Loucy (cell line): ENCODE data around the gene TOB1.
A peak's percentile ranks its signal among the peaks of the same experiment; 100 is the strongest.

Source experiments
- H2AFZ ChIP-seq: fragments of 200-600 bp; sonication (generic); 2 replicates; pipeline ENCODE4 v1.6.0; 2016; ENCODE audit warnings: antibody characterized with exemption, mild to moderate bottlenecking, low read length, moderate library complexity
- H3F3A ChIP-seq: fragments of 200-600 bp; 2 replicates; pipeline ENCODE4 v1.6.0; 2016; ENCODE audit warnings: antibody characterized with exemption, low read depth, mild to moderate bottlenecking
- H3K27me3 ChIP-seq: fragments of 200-600 bp; sonication (generic); 2 replicates; pipeline ENCODE4 v1.6.1; 2014; ENCODE audit warnings: low read length, mild to moderate bottlenecking; ENCODE audit not compliant: insufficient read depth, poor library complexity, severe bottlenecking
- H3K36me3 ChIP-seq: fragments of 200-600 bp; sonication (generic); 2 replicates; pipeline ENCODE4 v1.6.1; 2016; ENCODE audit warnings: low read length; ENCODE audit not compliant: insufficient read depth
- H3K4me1 ChIP-seq: fragments of 200-600 bp; sonication (generic); 2 replicates; pipeline ENCODE4 v1.5.1; 2014; ENCODE audit warnings: low read length, mild to moderate bottlenecking; ENCODE audit not compliant: insufficient read depth, poor library complexity, severe bottlenecking
- H3K4me2 ChIP-seq: fragments of 200-600 bp; sonication (generic); 2 replicates; pipeline ENCODE4 v1.6.0; 2014; ENCODE audit warnings: antibody characterized with exemption, low read length, low read depth, mild to moderate bottlenecking; ENCODE audit not compliant: poor library complexity, severe bottlenecking
- H3K4me3 ChIP-seq: fragments of 200-600 bp; sonication (generic); 2 replicates; pipeline ENCODE4 v1.5.1; 2014; ENCODE audit warnings: low read length, mild to moderate bottlenecking, mixed read lengths; ENCODE audit not compliant: poor library complexity, severe bottlenecking
- H3K79me2 ChIP-seq: fragments of 200-600 bp; sonication (generic); 2 replicates; pipeline ENCODE4 v1.6.1; 2014; ENCODE audit warnings: low read length; ENCODE audit not compliant: insufficient read depth
- H3K9ac ChIP-seq: fragments of 200-600 bp; sonication (generic); 2 replicates; pipeline ENCODE4 v1.6.0; 2014; ENCODE audit warnings: mild to moderate bottlenecking, low read depth, low read length, moderate library complexity; ENCODE audit not compliant: poor library complexity, severe bottlenecking
- H3K9me2 ChIP-seq: fragments of 200-600 bp; sonication (generic); replicated peaks from 2 replicates; pipeline ENCODE4 v1.6.1; 2016; ENCODE audit warnings: low read depth, low read length, mixed read lengths
- H3K9me3 ChIP-seq: fragments of 200-600 bp; sonication (generic); 2 replicates; pipeline ENCODE4 v1.6.1; 2014; ENCODE audit warnings: mild to moderate bottlenecking, antibody characterized with exemption, low read length, low read depth; ENCODE audit not compliant: insufficient read depth
- H4K20me1 ChIP-seq: fragments of 200-600 bp; sonication (generic); 2 replicates; pipeline ENCODE4 v1.6.0; 2014; ENCODE audit warnings: antibody characterized with exemption, low read length, mild to moderate bottlenecking; ENCODE audit not compliant: insufficient read depth, poor library complexity, severe bottlenecking
- CTCF ChIP-seq: fragments of 200-600 bp; sonication (generic); conservative IDR thresholded peaks from 2 replicates; pipeline ENCODE4 v1.5.1; 2014; ENCODE audit warnings: mild to moderate bottlenecking, antibody characterized with exemption, low read length
- EZH2phosphoT487 ChIP-seq: fragments of 200-600 bp; IDR thresholded peaks from 2 replicates; pipeline ENCODE4 v1.6.1; 2018; ENCODE audit warnings: antibody characterized with exemption, mild to moderate bottlenecking, moderate library complexity, borderline replicate concordance

Gene TOB1

GRCh38 chr17:50866950-50867362 lies 802 bp upstream of the TOB1 start:
- peak overlapping the region; percentile 84 for H3K4me3 ChIP-seq
- H3F3A ChIP-seq: 0 out of 2 replicates have a peak, but pooled peaks cover 5% of the 10 kb centered on the region
- H3K4me2 ChIP-seq: peak overlapping the region; percentile 84
- peak overlapping the region; percentile 86 for H2AFZ ChIP-seq
- H4K20me1 ChIP-seq: peaks cover 17% of the 10 kb centered on the region
- no peaks in the 10 kb centered on the region for H3K36me3 ChIP-seq
- peaks cover 32% of the 10 kb centered on the region for H3K4me1 ChIP-seq
- H3K9ac ChIP-seq: peak overlapping the region; percentile 92
- H3K79me2 ChIP-seq: peaks cover 29% of the 10 kb centered on the region
- H3K9me2 ChIP-seq: no peaks in the 10 kb centered on the region
- peaks cover 12% of the 10 kb centered on the region for H3K27me3 ChIP-seq
- no peaks in the 10 kb centered on the region for H3K9me3 ChIP-seq
- TF ChIP-seq EZH2phosphoT487: no peak
- TF ChIP-seq CTCF: no peak

GRCh38 chr17:50865868-50866260 lies 290 bp downstream of the TOB1 start:
- H3K79me2 ChIP-seq: peaks cover 29% of the 10 kb centered on the region
- peak overlapping the region; percentile 45; the same call in 1 of the 2 replicates for H2AFZ ChIP-seq
- peaks cover 24% of the 10 kb centered on the region for H3K4me1 ChIP-seq

GRCh38 chr17:50865060-50865867 lies 890 bp downstream of the TOB1 start:
- Histone ChIP-seq H3K79me2 (peaks cover 29% of the 10 kb centered on the region), H4K20me1 (peaks cover 17% of the 10 kb centered on the region)
- TF ChIP-seq CTCF (no peak), EZH2phosphoT487 (no peak)

More at GRCh38 chr17:50865868-50866260, 290 bp downstream of the TOB1 start:
- Histone ChIP-seq H3K9me3 (no peaks in the 10 kb centered on the region), H3K4me2 (peak overlapping the region; percentile 73), H3K4me3 (peak overlapping the region; percentile 84), H3K9me2 (no peaks in the 10 kb centered on the region), H3K9ac (peak overlapping the region; percentile 66), H3K36me3 (no peaks in the 10 kb centered on the region), H3F3A (0 out of 2 replicates have a peak, but pooled peaks cover 2% of the 10 kb centered on the region), H3K27me3 (peaks cover 11% of the 10 kb centered on the region), H4K20me1 (peaks cover 17% of the 10 kb centered on the region)
- TF ChIP-seq CTCF: no peak
- no peak for TF ChIP-seq EZH2phosphoT487

More at GRCh38 chr17:50865060-50865867, 890 bp downstream of the TOB1 start:
- H3K9ac ChIP-seq: peak overlapping the region; percentile 66
- H3K27me3 ChIP-seq: peaks cover 11% of the 10 kb centered on the region
- H3K4me2 ChIP-seq: peak overlapping the region; percentile 73
- H2AFZ ChIP-seq: peak overlapping the region; percentile 29
- H3F3A ChIP-seq: no peaks in the 10 kb centered on the region
- H3K9me2 ChIP-seq: no peaks in the 10 kb centered on the region
- H3K4me3 ChIP-seq: peak overlapping the region; percentile 84
- H3K36me3 ChIP-seq: no peaks in the 10 kb centered on the region
- H3K4me1 ChIP-seq: peaks cover 24% of the 10 kb centered on the region
- no peaks in the 10 kb centered on the region for H3K9me3 ChIP-seq
